Measurements from ENCODE around the gene MAMDC4. TPM values are rescaled to one million over a fixed set of nuclear protein-coding genes. Genes with fewer than 3 reads are reported as not detected.
"Not testable (repeated sequence)": the region's sequence is repeated elsewhere in the genome, so short reads cannot be mapped to it uniquely, and the experiment has no call there.

MAMDC4 gene
- polyA plus RNA-seq, 1 donor: 772 TPM

GRCh38 chr9:136882947-136883283 lies 30.8 kb downstream of the MAMDC4 start:
- H3K4me1 ChIP-seq (ENCODE audit: control insufficient read depth, insufficient read depth, low read length): peaks cover 32% of the 10 kb centered on the region
- no CpG with 5 or more reads among the region's 9 CpGs for WGBS (ENCODE audit: insufficient coverage, low lambda C conversion rate)
- not testable (repeated sequence) for H3K27me3 ChIP-seq (ENCODE audit: control insufficient read depth, insufficient read depth, low read length); H3K4me3 ChIP-seq (ENCODE audit: low read length); DNase-seq; H3K36me3 ChIP-seq (ENCODE audit: control insufficient read depth, insufficient read depth, low read length); H3K9me3 ChIP-seq (ENCODE audit: control insufficient read depth, low read depth, low read length)
- peak overlapping the region; percentile 95 for H3K27ac ChIP-seq (ENCODE audit: low read length)

GRCh38 chr9:136883670-136884069 lies 31.5 kb downstream of the MAMDC4 start:
- H3K4me3 ChIP-seq (ENCODE audit: low read length); H3K27me3 ChIP-seq (ENCODE audit: control insufficient read depth, insufficient read depth, low read length); H3K9me3 ChIP-seq (ENCODE audit: control insufficient read depth, low read depth, low read length); H3K27ac ChIP-seq (ENCODE audit: low read length); H3K36me3 ChIP-seq (ENCODE audit: control insufficient read depth, insufficient read depth, low read length); DNase-seq: not testable (repeated sequence)
- WGBS (ENCODE audit: insufficient coverage, low lambda C conversion rate): 80% methylated on average over 1 of the region's 10 CpGs
- H3K4me1 ChIP-seq (ENCODE audit: control insufficient read depth, insufficient read depth, low read length): peaks cover 33% of the 10 kb centered on the region

- Histone ChIP-seq H3K4me1 (ENCODE audit: control insufficient read depth, insufficient read depth, low read length) (peaks cover 29% of the 10 kb centered on the region), H3K9me3 (ENCODE audit: control insufficient read depth, low read depth, low read length) (no peaks in the 10 kb centered on the region), H3K4me3 (ENCODE audit: low read length) (peak within 1 kb of the TSS; percentile 86), H3K36me3 (ENCODE audit: control insufficient read depth, insufficient read depth, low read length) (peaks cover 4% of the 10 kb centered on the region), H3K27ac (ENCODE audit: low read length) (peak within 1 kb of the TSS; percentile 60), H3K27me3 (ENCODE audit: control insufficient read depth, insufficient read depth, low read length) (no peaks in the 10 kb centered on the region)
- no CpG with 5 or more reads among the region's 88 CpGs for WGBS (ENCODE audit: insufficient coverage, low lambda C conversion rate)
- DNase-seq: peak; percentile 99 to 100
These were observed 33.9 kb downstream of the MAMDC4 start, which contains the start of gene TRAF2 for GRCh38 chr9:136885950-136886578. TSS of gene TRAF2 (plus strand) at chr9:136886516. CDS start at chr9:136898741, 12,225 bp downstream.

- H3K36me3 ChIP-seq (ENCODE audit: control insufficient read depth, insufficient read depth, low read length): peaks cover 6% of the 10 kb centered on the region
- peaks cover 23% of the 10 kb centered on the region for H3K4me1 ChIP-seq (ENCODE audit: control insufficient read depth, insufficient read depth, low read length)
- peak overlapping the region; percentile 86 for H3K4me3 ChIP-seq (ENCODE audit: low read length)
- peak in 1 of 2 donors; percentile 52 for DNase-seq
- H3K9me3 ChIP-seq (ENCODE audit: control insufficient read depth, low read depth, low read length): no peaks in the 10 kb centered on the region
- H3K27ac ChIP-seq (ENCODE audit: low read length): peak overlapping the region; percentile 60
- no peaks in the 10 kb centered on the region for H3K27me3 ChIP-seq (ENCODE audit: control insufficient read depth, insufficient read depth, low read length)
- WGBS (ENCODE audit: insufficient coverage, low lambda C conversion rate): 0% methylated on average over 2 of the region's 76 CpGs
These were observed 34.8 kb downstream of the MAMDC4 start for GRCh38 chr9:136886610-136887597.

- H3K4me1 ChIP-seq (ENCODE audit: control insufficient read depth, insufficient read depth, low read length): peaks cover 7% of the 10 kb centered on the region
- no peak overlapping the region for H3K27ac ChIP-seq (ENCODE audit: low read length)
- DNase-seq: no peak
- H3K27me3 ChIP-seq (ENCODE audit: control insufficient read depth, insufficient read depth, low read length): no peaks in the 10 kb centered on the region
- WGBS (ENCODE audit: insufficient coverage, low lambda C conversion rate): no CpG with 5 or more reads among the region's 8 CpGs
- peaks cover 7% of the 10 kb centered on the region for H3K36me3 ChIP-seq (ENCODE audit: control insufficient read depth, insufficient read depth, low read length)
- H3K9me3 ChIP-seq (ENCODE audit: control insufficient read depth, low read depth, low read length): no peaks in the 10 kb centered on the region
- H3K4me3 ChIP-seq (ENCODE audit: low read length): no peak overlapping the region
These were observed 36.3 kb downstream of the MAMDC4 start for GRCh38 chr9:136888454-136888853.

GRCh38 chr9:136889858-136890257 lies 37.7 kb downstream of the MAMDC4 start:
- H3K27ac ChIP-seq (ENCODE audit: low read length): no peak overlapping the region
- peaks cover 14% of the 10 kb centered on the region for H3K36me3 ChIP-seq (ENCODE audit: control insufficient read depth, insufficient read depth, low read length)
- no peak overlapping the region for H3K4me3 ChIP-seq (ENCODE audit: low read length)
- peaks cover 7% of the 10 kb centered on the region for H3K4me1 ChIP-seq (ENCODE audit: control insufficient read depth, insufficient read depth, low read length)
- H3K27me3 ChIP-seq (ENCODE audit: control insufficient read depth, insufficient read depth, low read length): no peaks in the 10 kb centered on the region
- no peak for DNase-seq
- WGBS (ENCODE audit: insufficient coverage, low lambda C conversion rate): no CpG with 5 or more reads among the region's 42 CpGs
- H3K9me3 ChIP-seq (ENCODE audit: control insufficient read depth, low read depth, low read length): no peaks in the 10 kb centered on the region

GRCh38 chr9:136890661-136891060 lies 38.5 kb downstream of the MAMDC4 start:
- Histone ChIP-seq H3K9me3 (ENCODE audit: control insufficient read depth, low read depth, low read length) (no peaks in the 10 kb centered on the region), H3K4me1 (ENCODE audit: control insufficient read depth, insufficient read depth, low read length) (peaks cover 3% of the 10 kb centered on the region), H3K4me3 (ENCODE audit: low read length) (no peak overlapping the region), H3K27me3 (ENCODE audit: control insufficient read depth, insufficient read depth, low read length) (no peaks in the 10 kb centered on the region), H3K27ac (ENCODE audit: low read length) (no peak overlapping the region), H3K36me3 (ENCODE audit: control insufficient read depth, insufficient read depth, low read length) (peaks cover 17% of the 10 kb centered on the region)
- DNase-seq: no peak
- no CpG with 5 or more reads among the region's 13 CpGs for whole genome bisulfite sequencing (ENCODE audit: insufficient coverage, low lambda C conversion rate)

GRCh38 chr9:136896027-136896426 lies 43.9 kb downstream of the MAMDC4 start:
- H3K4me1 ChIP-seq (ENCODE audit: control insufficient read depth, insufficient read depth, low read length): peaks cover 5% of the 10 kb centered on the region
- no peaks in the 10 kb centered on the region for H3K27me3 ChIP-seq (ENCODE audit: control insufficient read depth, insufficient read depth, low read length)
- no peak overlapping the region for H3K27ac ChIP-seq (ENCODE audit: low read length)
- no CpG with 5 or more reads among the region's 11 CpGs for WGBS (ENCODE audit: insufficient coverage, low lambda C conversion rate)
- H3K36me3 ChIP-seq (ENCODE audit: control insufficient read depth, insufficient read depth, low read length): peaks cover 41% of the 10 kb centered on the region
- H3K4me3 ChIP-seq (ENCODE audit: low read length): no peak overlapping the region
- no peak for DNase-seq
- no peaks in the 10 kb centered on the region for H3K9me3 ChIP-seq (ENCODE audit: control insufficient read depth, low read depth, low read length)

GRCh38 chr9:136898483-136899100 lies 46.4 kb downstream of the MAMDC4 start:
- no peak for DNase-seq
- H3K9me3 ChIP-seq (ENCODE audit: control insufficient read depth, low read depth, low read length): no peaks in the 10 kb centered on the region
- no peak overlapping the region for H3K4me3 ChIP-seq (ENCODE audit: low read length)
- WGBS (ENCODE audit: insufficient coverage, low lambda C conversion rate): 100% methylated on average over 1 of the region's 21 CpGs
- peaks cover 28% of the 10 kb centered on the region for H3K4me1 ChIP-seq (ENCODE audit: control insufficient read depth, insufficient read depth, low read length)
- H3K27ac ChIP-seq (ENCODE audit: low read length): no peak overlapping the region
- H3K27me3 ChIP-seq (ENCODE audit: control insufficient read depth, insufficient read depth, low read length): no peaks in the 10 kb centered on the region
- H3K36me3 ChIP-seq (ENCODE audit: control insufficient read depth, insufficient read depth, low read length): peaks cover 50% of the 10 kb centered on the region

- H3K4me1 ChIP-seq (ENCODE audit: control insufficient read depth, insufficient read depth, low read length): peaks cover 28% of the 10 kb centered on the region
- H3K36me3 ChIP-seq (ENCODE audit: control insufficient read depth, insufficient read depth, low read length): peaks cover 49% of the 10 kb centered on the region
- H3K9me3 ChIP-seq (ENCODE audit: control insufficient read depth, low read depth, low read length): no peaks in the 10 kb centered on the region
- WGBS (ENCODE audit: insufficient coverage, low lambda C conversion rate): no CpG with 5 or more reads among the region's 9 CpGs
- H3K4me3 ChIP-seq (ENCODE audit: low read length): no peak overlapping the region
- no peak overlapping the region for H3K27ac ChIP-seq (ENCODE audit: low read length)
- no peaks in the 10 kb centered on the region for H3K27me3 ChIP-seq (ENCODE audit: control insufficient read depth, insufficient read depth, low read length)
- peak in 1 of 2 donors; percentile 59 for DNase-seq
These were observed 47.0 kb downstream of the MAMDC4 start for GRCh38 chr9:136899196-136899595.
